Measurements from ENCODE around the gene DDHD1. TPM values are rescaled to one million over a fixed set of nuclear protein-coding genes. Genes with fewer than 3 reads are reported as not detected.

The DDHD1 gene
- polyA plus RNA-seq, 3 donors: 1.5 to 4.7 (median 4.5) TPM

DNA sequence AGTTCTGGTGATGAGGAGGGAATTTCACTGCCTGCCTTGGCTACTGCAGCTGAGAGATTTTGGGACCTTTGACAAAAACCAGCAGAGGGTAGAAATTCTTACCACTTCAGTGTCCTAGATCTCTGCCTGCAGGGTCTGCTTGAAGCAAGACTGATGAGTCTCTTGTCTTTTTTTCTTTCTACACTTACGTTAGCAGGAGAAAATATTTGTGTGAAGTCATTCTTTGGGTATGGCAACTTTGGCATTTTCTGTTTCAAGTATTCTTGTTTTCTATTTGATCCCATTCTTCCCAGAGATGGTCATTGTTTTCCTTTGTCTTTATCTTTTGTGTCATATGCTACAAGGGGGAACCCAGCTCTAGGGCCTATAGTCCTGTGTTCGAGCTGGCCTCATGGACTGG, 136.6 kb downstream of the DDHD1 start:
- WGBS, 3 donors: 58 to 85% (median 82%) methylated on average over 2 of the region's 2 CpGs
- no peak overlapping the region for H3K27ac ChIP-seq (ENCODE audit: low read depth, low read length)

GRCh38 chr14:53011053-53011462, 142.1 kb downstream of the DDHD1 start:
- H3K27ac ChIP-seq (ENCODE audit: low read depth, low read length): no peak overlapping the region
- 46 to 74% (median 52%) methylated on average over 7 of the region's 7 CpGs for WGBS, 3 donors

GRCh38 chr14:53010193-53011040, 142.7 kb downstream of the DDHD1 start:
- WGBS, 3 donors: 56 to 74% (median 66%) methylated on average over 3 of the region's 3 CpGs
- no peak overlapping the region for H3K27ac ChIP-seq (ENCODE audit: low read depth, low read length)

DNA sequence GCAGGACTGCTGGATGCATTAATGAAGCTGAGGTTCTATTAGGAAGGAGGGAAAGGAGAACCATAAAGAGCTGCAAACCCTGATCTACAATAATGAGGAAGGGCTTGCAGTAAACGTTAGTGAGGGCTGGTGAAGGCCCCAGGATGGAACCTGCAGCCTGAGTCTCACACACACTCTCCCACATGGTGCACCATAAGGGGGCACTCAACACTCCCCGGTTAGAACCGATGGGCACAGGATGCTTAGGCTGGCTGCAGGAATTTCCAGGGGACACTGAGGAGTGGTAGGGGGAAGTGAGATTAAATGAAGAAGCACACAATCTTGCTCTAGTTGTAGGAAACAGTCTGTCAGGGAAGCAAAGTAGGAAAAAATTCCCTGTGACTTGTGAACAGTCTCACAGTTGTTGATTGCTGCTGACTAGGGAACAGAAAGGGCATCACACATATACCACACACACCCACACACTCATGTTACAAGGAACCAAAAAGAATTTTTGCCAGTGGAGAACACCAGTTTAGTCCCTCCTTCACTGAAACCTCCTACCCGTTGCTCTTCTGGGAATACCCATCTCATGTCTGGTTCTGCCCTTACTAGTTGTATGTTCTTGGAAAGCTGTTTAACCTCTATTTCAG, 146.1 kb downstream of the DDHD1 start:
- H3K27ac ChIP-seq (ENCODE audit: low read depth, low read length): no peak overlapping the region
- 51 to 78% (median 54%) methylated on average over 4 of the region's 4 CpGs for WGBS, 3 donors

DNA sequence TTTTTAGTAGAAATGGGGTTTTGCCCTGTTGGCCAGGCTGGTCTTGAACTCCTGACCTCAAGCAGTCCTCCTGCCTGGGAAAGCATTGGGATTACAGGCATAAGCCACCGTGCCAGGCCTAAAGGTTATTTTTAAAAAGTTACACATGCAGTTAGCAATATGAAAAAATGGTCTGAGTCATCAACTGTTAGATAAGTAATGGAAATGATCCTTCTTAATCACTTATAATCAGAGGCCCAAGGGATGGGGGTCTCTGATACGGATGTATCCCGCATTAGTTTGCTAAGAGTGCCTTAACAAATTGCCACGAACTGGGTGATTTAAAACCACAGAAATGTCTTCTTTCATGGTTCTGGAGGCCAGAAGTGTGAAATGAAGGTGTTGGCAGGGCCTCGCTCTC, 148.1 kb downstream of the DDHD1 start:
- WGBS, 3 donors: 69 to 93% (median 83%) methylated on average over 5 of the region's 5 CpGs
- H3K27ac ChIP-seq (ENCODE audit: low read depth, low read length): no peak overlapping the region

DNA sequence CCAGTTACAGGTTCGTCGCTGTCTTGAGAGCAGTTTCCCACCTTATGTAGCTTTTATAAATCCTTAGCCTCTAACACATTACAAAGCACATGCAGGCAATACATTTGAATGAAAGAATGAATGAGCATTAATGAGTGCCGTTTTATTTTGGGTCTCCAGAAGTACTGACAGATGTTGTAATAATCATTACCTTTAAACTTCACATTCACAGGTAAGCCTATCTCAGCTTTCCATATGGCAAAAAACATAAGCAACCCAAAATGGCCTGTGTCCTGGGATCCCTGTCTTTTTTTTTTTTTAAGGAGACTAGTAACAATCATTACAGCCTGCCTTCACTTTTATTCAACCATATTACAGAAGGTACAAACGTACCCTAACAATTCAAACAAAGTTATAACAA, 149.3 kb downstream of the DDHD1 start:
- 86 to 88% (median 88%) methylated on average over 4 of the region's 4 CpGs for WGBS, 3 donors
- no peak overlapping the region for H3K27ac ChIP-seq (ENCODE audit: low read depth, low read length)

- 61 to 75% (median 66%) methylated on average over 5 of the region's 5 CpGs for WGBS, 3 donors
- no peak overlapping the region for H3K27ac ChIP-seq (ENCODE audit: low read depth, low read length)
Measured at GRCh38 chr14:53002576-53002975, 150.5 kb downstream of the DDHD1 start.

- 50 to 76% (median 61%) methylated on average over 7 of the region's 7 CpGs for WGBS, 3 donors
- H3K27ac ChIP-seq (ENCODE audit: low read depth, low read length): no peak overlapping the region
Measured at GRCh38 chr14:53001787-53002378, 151.2 kb downstream of the DDHD1 start.

DNA sequence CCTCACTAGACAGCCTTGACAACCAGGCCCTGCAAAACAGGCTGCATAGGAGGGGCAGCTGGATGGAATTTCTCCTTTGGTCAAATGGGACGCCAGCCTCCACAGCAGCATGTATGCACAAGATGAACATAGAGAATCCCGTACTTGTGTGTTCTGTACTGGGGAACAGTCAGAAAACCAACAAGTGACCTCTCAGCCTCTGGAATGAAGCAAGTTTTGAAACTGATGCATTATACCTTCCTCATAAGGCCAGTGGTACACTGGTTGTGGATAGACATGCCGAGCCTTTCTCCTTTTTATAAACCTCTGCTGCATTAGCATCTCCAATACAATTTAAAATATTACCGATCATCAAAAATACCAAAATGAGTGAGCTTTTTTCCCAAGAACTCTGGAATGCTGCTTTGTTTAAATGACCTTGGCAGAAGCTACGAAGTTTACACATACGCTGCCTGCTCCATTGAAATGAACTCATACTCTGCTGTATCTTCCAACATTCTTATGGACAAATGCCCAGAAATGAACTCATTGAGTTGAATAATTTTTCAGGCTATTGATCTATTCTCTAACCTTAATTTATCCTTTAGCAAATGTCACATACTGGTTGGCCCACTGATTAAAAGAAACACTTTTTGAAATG, 154.6 kb downstream of the DDHD1 start:
- H3K27ac ChIP-seq (ENCODE audit: low read depth, low read length): no peak overlapping the region
- WGBS, 3 donors: 43 to 70% (median 59%) methylated on average over 6 of the region's 6 CpGs

GRCh38 chr14:52996493-52996892, 156.6 kb downstream of the DDHD1 start:
- 75 to 96% (median 80%) methylated on average over 2 of the region's 2 CpGs for WGBS, 3 donors
- H3K27ac ChIP-seq (ENCODE audit: low read depth, low read length): no peak overlapping the region

DNA sequence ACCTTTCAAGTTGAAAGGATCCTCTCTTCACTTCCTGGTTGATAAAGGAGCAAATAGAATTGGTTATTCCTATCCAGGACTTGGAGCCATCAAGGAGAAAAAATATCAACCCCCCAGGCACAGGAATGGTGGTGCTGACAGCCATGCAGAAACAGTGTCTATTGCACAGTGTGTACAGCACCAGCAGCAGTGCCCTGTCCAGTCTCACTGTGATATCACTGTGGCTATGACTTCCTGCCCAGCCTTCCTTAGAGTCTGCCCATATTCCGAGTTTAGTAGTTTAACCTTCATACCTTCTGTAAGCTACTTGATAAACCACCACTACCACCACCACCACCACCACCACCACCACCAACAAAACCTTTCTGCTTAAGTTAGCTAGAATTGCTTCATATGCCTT, 157.1 kb downstream of the DDHD1 start:
- no peak overlapping the region for H3K27ac ChIP-seq (ENCODE audit: low read depth, low read length)
- WGBS, 3 donors: 69 to 81% (median 75%) methylated on average over 1 of the region's 1 CpG

GRCh38 chr14:52992236-52992870, 160.8 kb downstream of the DDHD1 start:
- 66 to 83% (median 77%) methylated on average over 1 of the region's 1 CpG for WGBS, 3 donors
- H3K27ac ChIP-seq (ENCODE audit: low read depth, low read length): no peak overlapping the region

- no peak overlapping the region for H3K27ac ChIP-seq (ENCODE audit: low read depth, low read length)
Measured at GRCh38 chr14:52988139-52988538, 165.0 kb downstream of the DDHD1 start.

- WGBS, 3 donors: 45 to 67% (median 61%) methylated on average over 3 of the region's 3 CpGs
- no peak overlapping the region for H3K27ac ChIP-seq (ENCODE audit: low read depth, low read length)
Measured at GRCh38 chr14:52987514-52987913, 165.6 kb downstream of the DDHD1 start.

DNA sequence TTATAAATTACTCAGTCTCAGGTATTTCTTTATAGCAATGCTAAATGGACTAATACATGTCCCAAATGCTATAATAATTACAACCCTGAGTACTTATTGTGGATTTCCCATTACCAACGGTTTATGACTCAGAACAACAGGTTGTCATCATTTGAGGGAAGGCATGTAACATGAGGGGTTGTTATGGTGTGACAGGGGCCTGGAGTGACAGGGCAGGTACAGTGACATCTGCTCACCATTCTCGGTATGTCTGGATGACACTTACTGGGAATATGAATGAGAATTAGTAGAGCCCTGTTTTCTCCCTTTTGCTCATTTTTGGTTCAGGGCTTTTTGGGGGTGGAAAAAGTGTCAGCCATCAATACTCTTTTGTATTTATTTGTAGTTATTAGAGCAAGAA, 166.1 kb downstream of the DDHD1 start:
- WGBS, 3 donors: 62 to 89% (median 72%) methylated on average over 2 of the region's 2 CpGs

More for the DNA sequence above, 166.1 kb downstream of the DDHD1 start:
- no peak overlapping the region for H3K27ac ChIP-seq (ENCODE audit: low read depth, low read length)

Data from adipose tissue (tissue), 3 donors.